NK-92 (cell line): ENCODE results near the gene KAZALD1.
A peak's percentile ranks its signal among the peaks of the same experiment; 100 is the strongest.

Experiments
- DNase-seq: peaks from one replicate; lab custom pipeline; 2025; ENCODE audit not compliant: unreplicated experiment; lab: John Stamatoyannopoulos, UW

KAZALD1 gene, protein sequence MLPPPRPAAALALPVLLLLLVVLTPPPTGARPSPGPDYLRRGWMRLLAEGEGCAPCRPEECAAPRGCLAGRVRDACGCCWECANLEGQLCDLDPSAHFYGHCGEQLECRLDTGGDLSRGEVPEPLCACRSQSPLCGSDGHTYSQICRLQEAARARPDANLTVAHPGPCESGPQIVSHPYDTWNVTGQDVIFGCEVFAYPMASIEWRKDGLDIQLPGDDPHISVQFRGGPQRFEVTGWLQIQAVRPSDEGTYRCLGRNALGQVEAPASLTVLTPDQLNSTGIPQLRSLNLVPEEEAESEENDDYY

DNA sequence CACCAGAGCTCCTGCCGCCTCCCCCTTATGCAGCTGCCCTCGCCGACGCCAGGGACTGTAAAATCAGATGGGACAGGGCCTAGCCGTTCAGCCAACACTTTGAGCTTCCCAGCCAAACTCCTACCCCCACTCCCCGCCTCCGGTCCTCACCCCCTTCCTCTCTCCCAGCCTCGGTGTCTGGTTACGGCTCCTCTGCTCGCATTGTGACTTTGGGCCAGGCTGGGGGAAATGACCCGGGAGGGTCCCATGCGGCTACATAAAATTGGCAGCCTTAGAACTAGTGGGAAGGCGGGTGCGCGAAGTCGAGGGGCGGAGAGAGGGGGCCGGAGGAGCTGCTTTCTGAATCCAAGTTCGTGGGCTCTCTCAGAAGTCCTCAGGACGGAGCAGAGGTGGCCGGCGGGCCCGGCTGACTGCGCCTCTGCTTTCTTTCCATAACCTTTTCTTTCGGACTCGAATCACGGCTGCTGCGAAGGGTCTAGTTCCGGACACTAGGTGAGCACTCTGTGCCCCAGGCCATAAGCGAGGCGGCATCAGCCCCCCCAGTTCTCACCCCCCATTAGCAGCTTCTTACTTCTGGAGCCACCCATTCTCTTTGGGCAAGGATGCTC lies at the start of gene KAZALD1:
TSS of gene KAZALD1 (plus strand) at position 366 of the 608 bp plus-strand sequence. CDS start 604 bp downstream, outside the sequence.
- no peak for DNase-seq

DNA sequence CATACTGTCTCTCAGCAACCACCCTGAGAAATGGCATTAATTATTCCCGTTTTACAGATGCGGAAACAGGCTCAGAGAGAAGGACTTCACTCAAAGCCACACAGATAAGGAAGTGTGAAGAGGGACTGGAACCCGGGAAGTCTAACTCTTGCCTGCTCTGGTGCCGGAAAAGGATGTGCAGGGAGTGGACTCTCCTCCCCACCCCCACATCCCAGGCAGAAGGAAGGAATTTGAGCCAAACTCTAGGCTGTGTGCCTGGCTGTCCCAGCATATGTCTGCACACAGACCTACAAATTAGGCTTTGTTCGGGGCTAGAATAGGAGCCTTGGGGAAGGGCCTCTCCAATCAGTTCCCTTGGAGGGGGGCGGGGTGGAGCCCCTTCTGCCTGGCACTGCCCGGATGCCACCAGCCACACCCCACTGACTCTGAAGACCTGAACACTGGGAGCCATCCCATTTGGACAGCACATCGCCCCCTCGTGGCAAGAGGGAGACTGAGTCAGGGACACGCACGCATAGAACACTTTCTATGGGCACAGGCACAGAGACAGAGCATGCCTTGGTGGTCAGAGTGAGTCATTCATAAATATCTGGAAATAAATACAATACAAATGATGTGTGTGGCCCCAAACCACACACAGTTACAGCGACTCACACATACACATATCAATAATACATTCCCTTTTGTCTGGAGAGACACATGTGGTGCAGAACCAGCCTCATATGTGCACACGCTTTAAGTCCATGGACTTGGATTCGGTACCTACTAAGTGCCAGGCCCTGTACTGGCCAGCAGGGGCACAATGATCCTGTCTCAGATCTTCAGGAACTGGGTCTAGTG lies 49.0 kb upstream of the KAZALD1 start:
- DNase-seq = peak; percentile 4

DNA sequence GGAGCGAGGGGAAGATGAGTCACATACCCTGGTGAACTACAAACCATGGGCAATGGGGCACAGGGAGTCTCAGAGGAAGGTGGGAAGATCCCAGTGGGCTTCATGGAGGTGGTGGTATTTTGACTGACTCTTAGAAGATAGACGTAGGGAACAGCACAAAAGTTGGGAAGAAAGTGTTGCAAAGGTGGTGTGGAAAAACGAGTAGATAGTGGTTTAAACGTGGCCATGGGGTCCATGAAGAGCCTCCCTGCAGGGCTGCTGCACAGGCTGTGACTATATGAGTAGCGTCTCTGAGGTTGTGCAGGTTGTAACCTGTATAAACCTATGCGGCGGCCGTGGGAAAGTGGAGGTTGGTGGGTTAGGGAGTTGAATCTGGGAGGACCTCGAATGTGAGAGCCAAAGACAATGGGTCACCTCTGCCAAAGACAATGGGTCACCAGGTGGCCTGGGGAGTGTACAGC lies 48.4 kb upstream of the KAZALD1 start:
- DNase-seq = no peak

DNA sequence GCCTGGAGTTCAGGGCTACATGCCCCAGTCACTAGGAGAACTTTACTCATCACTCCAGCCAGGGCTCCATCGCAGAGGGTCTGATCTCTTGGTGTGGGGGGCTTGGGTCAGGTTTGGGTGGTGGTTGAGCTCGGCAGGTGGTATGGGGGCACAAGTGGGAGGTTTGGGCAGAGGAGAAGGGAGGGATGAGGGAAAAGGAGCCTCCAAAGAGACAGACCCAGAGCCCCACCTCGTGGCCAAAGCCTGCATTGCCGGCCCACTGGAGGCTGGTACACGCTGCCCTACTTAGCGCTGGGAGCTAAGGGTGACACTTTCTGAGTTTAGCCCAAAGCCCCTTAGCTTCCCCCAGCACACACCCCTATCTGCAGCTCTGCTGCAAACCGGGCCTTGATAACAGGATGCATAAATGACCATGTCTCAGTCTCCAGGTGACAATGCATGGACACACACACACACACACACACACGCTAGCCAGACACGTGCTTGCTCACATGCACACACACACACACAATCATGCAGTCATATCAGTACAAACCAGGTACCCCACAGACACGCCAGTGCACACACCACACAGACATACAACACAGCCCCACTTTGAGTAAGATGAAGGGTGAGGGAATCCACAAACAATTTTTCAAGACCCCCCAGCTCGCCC lies 47.4 kb upstream of the KAZALD1 start:
- DNase-seq = no peak

DNA sequence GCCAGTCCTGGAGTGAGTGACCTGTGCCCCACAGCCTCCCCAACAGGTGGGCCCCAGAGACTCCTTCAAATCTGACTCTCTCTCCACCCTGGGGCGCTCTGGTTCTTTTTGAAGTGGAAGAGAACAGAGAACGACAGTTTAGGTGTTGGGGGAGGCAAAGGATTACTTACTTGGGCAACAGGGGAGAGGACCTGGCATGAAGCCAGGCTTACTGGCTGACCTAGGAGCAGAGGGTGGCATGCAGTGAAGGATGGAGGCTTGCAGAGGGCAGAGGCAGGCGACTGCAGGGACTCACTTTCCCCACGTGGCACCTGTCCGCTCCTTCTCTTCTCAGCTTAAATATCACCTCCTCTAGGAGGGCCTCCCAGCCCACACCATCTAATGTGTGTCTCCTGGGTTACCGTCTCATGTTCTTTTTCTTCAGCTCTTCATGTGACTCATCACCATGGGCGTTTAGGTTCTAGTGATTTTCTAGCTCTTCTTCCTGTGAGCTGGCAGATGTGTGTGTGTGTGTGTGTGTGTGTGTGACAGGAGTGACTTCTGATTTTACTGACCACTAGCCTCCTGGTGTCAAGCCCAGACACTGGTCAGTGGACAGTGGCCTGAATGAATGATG lies 46.7 kb upstream of the KAZALD1 start:
- no peak for DNase-seq

DNA sequence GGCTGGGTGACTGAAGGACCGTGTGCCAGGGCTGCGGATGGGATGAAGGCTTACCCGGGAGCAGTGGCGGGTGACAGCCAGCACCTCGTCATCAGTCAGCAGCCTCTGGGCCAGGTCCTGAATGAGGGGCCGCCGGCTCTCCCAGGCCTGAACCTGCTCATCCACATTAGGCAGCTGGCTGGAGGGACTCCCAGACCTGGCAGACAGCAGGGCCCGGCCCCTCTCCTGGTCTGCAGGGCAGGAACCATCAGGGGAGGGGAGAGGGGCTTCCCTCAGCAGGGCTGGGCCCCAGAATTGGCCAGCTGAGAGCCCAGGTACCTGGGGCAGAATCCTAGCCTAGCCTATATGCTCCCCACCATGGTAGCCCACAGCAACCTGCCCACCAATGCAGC lies 46.2 kb upstream of the KAZALD1 start:
- DNase-seq = no peak

DNA sequence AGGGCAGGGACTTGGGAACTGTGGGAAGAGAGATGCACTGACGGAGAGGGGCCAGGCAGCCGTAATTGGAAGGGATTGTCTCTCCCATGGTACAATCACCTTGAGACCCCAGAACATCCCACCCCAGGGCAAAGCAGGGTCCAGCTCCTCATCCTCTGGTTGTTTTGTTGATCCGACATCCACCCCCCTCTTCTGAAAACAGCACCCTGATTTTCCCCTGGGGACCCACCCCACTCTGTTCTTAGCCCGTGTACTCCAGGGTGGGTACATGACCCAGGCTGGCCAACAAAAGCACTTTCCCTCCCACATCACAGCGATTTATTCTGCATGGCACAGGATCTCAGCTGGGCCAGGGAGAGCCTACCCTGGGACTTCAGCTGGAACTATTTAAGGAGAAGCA lies 45.0 kb upstream of the KAZALD1 start:
- no peak for DNase-seq

DNA sequence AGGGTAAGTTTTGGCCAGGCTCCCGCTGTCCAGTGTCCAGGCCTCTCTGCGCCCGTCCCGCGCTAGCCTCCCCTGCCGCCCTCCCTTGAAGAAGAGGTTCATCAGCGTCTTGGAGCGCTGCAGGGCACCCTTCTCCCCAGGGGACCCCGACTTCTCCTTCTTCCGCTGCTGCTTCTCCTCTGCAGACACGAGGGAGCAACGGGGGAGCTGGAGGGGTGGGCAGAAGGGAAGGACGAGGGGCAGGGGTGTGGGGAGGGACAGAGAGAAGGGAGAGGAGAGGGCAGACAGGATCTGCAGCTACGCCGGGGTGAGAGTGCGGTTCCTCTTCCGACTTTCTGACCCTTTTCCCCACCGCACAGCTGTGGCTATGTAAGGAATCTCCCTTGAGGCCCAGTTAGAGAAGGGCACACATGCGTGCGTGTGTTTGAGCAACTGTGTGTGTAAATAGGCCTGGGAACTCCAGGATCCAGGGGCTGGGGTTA lies 43.6 kb upstream of the KAZALD1 start:
- DNase-seq = no peak

DNA sequence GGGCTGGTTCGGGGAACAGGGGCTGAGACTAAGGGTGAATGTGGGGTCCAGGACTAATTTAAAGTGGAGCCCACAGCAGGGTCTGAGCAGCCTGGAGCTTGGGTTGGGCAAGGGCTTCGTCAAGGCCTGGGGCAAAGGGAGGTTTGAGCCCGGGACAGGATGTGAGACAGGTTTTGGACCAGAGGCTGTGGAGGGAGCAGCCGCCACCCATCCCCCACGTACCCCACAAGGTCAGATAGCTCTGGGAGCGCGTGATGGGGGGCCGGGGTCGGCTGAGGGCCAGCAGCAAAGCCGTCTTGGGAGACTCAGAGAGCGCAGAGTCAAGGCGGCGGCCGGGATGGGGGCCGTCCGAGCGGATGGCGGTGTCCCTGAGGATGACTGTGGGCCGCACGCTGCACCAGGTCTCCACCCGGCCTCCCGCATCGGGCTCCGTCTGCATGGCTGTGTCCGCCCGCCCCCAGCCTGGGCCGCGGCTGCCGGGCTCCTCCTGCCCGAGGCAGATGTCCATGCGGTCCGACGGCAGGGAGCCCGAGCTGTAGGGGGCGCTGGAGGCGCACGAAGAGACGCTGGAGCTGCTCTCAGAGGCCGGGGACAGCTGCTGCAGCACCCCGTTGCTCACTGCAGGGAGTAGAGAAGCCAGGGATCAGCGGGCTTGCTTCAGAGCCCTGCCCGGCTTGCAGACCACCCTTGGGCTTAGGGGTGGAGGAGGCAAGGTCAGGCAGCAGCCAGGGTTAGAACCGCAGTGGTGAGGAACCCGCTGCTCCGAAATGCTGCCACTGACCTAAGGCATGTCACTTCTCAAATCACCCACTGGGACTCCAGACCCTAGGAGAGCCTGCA lies 43.0 kb upstream of the KAZALD1 start:
- DNase-seq = no peak

DNA sequence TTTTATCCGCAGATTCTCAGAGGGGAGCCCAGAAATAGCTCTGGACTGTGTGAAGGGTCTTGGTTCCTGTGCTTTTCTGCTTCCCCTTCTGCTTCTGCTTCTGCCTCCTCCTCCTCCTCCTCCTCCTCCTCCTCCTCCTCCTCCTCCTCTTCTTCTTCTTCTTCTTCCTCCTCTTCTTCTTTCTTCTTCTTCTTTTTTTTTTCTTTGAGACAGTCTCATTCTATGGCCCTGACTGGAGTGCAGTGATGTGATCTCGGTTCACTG lies 42.4 kb upstream of the KAZALD1 start:
- no peak for DNase-seq

DNA sequence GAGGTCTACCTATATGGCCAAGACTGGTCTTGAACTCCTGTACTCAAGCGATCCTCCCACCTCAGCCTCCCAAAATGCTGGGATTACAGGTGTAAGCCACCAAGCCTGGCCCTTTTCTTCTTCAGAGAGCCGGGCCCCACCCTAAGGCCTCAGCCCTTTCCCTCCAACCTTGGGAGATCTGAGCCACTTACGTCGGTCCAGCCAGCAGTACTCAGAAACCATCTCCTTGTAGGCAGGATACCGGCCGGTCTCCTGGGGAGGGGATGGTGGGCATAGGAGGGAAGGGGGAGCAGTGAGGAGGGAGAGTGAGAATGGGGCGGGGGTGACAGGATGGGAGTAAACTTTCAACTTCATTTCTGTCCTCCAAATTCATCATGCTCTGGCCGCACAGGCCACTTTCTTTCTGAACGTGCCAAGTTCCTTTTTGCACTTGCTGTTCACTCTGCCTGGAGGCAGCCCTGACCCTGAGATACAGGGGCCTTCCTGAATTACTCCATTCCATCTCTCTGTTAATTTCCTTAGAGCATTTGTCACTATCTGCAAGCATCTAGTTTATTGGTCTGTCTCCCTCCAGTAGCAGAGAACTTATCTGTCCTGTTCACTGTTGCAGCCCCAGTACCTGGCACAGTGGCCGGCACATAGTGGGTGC lies 41.2 kb upstream of the KAZALD1 start:
- no peak for DNase-seq

DNA sequence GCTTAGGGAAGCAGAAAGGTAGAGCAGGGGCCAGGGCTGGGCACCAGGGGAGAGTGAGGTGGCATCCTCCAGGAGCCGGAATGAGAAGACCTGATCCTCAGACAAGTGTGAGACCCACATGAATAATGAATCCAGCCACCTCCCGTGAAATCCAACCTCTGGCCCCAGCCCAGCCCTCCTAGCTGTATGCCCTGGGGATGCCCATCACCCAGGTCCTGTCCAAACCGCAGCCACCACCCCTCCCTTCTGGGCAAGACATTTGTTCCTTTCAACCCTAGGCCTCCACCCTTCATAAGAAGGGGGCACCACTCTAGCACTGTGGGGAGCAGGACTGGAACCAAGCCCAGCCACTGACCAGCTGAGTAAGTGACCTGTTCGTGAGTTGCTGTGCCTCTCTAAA lies 40.5 kb upstream of the KAZALD1 start:
- no peak for DNase-seq

DNA sequence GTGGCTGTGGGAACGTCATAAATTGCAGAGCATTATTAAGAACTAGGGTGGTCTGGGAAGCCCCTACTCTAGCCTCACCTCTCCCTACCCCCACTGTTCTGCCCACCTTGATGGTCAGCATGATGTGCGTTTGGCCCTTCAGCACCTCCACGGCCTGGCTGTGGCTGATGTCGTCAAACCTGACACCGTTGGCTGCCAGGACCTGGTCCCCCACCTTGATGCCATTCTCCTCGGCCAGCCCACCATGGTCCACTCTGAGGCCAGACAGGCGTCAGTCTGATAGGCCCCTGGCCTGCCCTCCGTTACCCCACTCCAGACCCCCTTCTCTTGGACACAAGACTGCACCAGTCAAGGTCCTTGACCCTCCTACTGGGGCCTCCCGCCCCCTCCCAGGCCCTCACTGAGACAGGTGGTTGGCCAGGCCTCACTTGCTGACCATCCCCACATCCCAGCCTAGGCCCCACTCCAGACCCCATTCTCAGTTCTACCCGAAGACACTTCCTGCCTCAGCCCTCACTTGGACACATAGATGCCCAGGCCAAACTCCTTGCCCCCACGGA lies 40.0 kb upstream of the KAZALD1 start:
- DNase-seq = no peak

DNA sequence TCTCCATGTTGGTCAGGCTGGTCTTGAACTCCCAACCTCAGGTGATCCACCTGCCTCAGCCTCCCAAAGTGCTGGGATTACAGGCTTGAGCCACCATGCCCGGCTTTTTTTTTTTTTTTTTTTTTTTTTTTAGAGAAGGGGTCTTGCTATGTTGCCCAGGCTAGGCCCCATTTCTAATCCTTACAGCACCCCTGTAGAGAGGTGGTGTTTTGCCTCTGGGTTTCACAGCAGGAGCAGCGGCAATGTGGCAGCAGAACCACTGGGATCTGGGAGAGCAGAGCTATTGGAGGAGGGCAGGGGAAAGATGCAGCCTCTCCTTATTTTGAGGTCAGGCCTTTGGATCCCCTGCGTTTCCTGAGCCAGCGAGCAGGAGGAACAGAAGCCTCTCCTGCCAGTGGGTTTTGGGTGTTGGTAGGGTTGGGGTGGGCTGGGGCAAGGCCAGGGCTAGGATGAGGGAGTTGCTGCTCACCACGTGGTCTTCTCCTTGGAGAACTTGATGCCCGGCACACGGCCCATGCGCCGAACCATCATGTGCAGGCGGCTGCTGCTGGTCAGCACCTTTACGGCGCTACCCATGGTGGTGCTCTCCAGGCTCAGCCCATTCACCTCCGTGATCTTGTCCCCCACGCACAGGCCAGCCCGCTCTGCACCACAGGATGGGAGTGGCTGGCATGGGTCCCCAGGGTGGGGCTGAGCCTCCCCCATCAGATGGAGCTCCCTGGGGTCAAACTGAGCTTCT lies 38.7 kb upstream of the KAZALD1 start:
- no peak for DNase-seq

DNA sequence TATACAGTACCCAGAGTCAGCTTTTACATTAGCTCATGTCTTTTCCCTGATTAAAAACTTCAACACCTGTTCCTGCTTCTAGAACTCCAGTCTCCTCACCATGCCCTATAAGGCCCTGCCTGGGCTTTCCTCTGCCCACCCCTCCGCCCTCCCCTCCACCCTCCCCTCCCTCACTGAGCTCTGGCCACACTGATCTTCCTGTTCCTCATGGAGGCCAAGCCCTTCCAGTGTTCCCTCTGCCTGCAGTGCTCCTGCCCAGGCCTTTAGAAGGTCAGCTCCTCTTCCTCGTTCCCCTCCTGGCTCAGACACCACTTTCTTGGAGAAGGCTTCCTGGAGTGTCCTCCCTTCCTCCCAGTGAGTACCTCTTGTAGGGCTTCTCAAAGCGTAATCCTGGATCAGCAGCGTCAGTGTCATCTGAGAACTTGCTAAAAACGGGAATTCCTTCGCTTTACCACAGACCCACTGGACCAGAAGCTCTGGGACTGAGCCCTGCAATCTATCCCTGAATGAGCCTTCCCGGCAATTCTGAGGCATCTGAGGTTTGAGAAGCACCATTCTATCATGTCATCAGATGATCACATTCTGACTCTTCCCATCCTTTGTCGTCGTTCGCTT lies 34.6 kb upstream of the KAZALD1 start:
- DNase-seq = no peak

DNA sequence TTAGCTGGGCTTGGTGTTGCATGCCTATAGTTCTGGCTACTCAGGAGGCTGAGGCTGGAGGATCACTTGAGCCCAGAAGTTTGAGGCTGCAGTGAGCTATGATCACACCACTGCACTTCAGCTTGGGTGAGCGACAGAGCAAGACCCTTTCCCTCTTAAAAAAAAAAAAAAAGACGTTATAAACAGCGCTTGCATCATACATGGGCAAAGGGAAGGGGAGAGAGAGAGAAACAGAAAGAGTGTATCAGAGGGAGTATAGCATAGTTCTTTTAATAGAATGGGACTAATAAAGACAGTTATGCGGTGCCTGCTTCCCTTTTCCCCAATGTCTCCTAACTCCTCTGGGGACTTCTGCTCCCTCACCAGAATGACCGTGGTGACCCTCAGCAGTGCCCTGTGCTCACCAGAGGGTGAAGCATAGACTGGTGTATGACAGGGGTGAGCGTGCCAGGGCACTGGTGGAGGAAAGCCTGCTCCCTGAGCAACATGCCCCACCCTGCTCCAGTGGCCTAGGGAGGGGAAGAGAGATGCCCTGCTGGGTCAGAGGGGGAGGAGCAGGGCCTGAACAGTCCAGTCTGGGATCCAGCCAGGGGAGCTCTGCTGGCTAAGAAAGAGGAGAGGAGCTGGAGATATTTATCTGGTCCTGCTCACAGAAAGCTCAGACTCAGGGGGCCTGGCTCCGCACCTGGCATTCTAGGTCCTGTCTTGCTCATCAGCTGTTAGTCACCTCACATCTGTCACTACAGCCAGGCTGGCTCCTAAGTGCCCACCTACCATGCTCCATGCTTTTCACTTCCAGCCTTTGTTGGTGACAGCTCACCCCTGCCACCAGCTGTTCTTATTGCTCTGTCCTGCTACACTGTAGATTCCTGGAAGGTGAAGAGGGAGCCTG lies 33.1 kb upstream of the KAZALD1 start:
- DNase-seq = no peak
